BJ (cell line): Measurements from ENCODE around the gene GPR132. TPM values are rescaled to one million over a fixed set of nuclear protein-coding genes. Genes with fewer than 3 reads are reported as not detected.

Source experiments
- CTCF ChIA-PET: fragments of 350-600 bp; formaldehyde crosslinking; extraction: SDS; loops from one replicate; lab custom pipeline; 2021; ENCODE audit warnings: antibody characterized with exemption, inconsistent platforms; lab: Yijun Ruan, JAX
- POLR2A ChIA-PET: fragments of 300-600 bp; sonication (Branson Sonifier 250); formaldehyde crosslinking; extraction: SDS; loops from one replicate; lab custom pipeline; 2021; ENCODE audit warnings: antibody characterized with exemption; lab: Charles Lee
- DNase-seq: peaks from one replicate; pipeline ENCODE4 v3.0.0-alpha.2; 2011; ENCODE audit warnings: low read depth
- H3K27me3 ChIP-seq: 2 replicates; pipeline ENCODE4 v1.6.0; 2011; ENCODE audit warnings: low read length; ENCODE audit not compliant: control insufficient read depth, insufficient read depth
- H3K36me3 ChIP-seq: 2 replicates; pipeline ENCODE4 v1.5.1; 2011; ENCODE audit warnings: low read length; ENCODE audit not compliant: control insufficient read depth, insufficient read depth
- H3K4me3 ChIP-seq: 2 replicates; pipeline ENCODE4 v1.5.1; 2011; ENCODE audit warnings: low read depth, mild to moderate bottlenecking, control low read depth, low read length
- CTCF ChIP-seq: IDR thresholded peaks from 2 replicates; pipeline ENCODE4 v1.5.1; 2011; ENCODE audit warnings: low read depth, mild to moderate bottlenecking, control low read depth, inconsistent platforms, low read length, moderate library complexity; ENCODE audit not compliant: insufficient read depth
- polyA plus RNA-seq: library from polyadenylated mRNA; depleted of rRNA; stranded (reverse); fragments of >200 nt; gene quantifications from 2 replicates; pipeline ENCODE4 v1.2.3, GENCODE V29; 2011

Gene GPR132
- polyA plus RNA-seq, 1 experiment = 0.13 TPM

GRCh38 chr14:105075379-105076295 lies 10.4 kb upstream of the GPR132 start:
- H3K27me3 ChIP-seq = peaks cover 2% of the 10 kb centered on the region
- TF ChIP-seq CTCF = no peak
- CTCF ChIA-PET = interaction anchor here (1.3 to 3.7 kb wide), 3 partner anchors 11 to 30 kb away, joined by 4 to 20 read pairs (median 4); no protein-coding TSS in a partner anchor
- no peaks in the 10 kb centered on the region for H3K36me3 ChIP-seq
- POLR2A ChIA-PET = no interaction called here
- H3K4me3 ChIP-seq = no peak overlapping the region
- DNase-seq = no peak

- Histone ChIP-seq H3K4me3 (no peak overlapping the region), H3K27me3 (peaks cover 2% of the 10 kb centered on the region), H3K36me3 (no peaks in the 10 kb centered on the region)
- ChIA-PET CTCF (interaction anchor here (0.6 to 3.7 kb wide), 3 partner anchors 12 to 81 kb away, joined by 3 to 20 read pairs (median 4); no protein-coding TSS in a partner anchor), POLR2A (no interaction called here)
- TF ChIP-seq CTCF = no peak
- DNase-seq = no peak
These were observed 9.4 kb upstream of the GPR132 start for GRCh38 chr14:105074601-105075053.

- Histone ChIP-seq H3K4me3 (no peak overlapping the region), H3K36me3 (no peaks in the 10 kb centered on the region), H3K27me3 (peaks cover 2% of the 10 kb centered on the region)
- no peak for TF ChIP-seq CTCF
- DNase-seq = no peak
- POLR2A ChIA-PET = no interaction called here
- CTCF ChIA-PET = interaction anchor here (1.3 to 3.7 kb wide), 3 partner anchors 13 to 28 kb away, joined by 4 to 20 read pairs (median 10); no protein-coding TSS in a partner anchor
These were observed 8.7 kb upstream of the GPR132 start for GRCh38 chr14:105073720-105074600.

DNA sequence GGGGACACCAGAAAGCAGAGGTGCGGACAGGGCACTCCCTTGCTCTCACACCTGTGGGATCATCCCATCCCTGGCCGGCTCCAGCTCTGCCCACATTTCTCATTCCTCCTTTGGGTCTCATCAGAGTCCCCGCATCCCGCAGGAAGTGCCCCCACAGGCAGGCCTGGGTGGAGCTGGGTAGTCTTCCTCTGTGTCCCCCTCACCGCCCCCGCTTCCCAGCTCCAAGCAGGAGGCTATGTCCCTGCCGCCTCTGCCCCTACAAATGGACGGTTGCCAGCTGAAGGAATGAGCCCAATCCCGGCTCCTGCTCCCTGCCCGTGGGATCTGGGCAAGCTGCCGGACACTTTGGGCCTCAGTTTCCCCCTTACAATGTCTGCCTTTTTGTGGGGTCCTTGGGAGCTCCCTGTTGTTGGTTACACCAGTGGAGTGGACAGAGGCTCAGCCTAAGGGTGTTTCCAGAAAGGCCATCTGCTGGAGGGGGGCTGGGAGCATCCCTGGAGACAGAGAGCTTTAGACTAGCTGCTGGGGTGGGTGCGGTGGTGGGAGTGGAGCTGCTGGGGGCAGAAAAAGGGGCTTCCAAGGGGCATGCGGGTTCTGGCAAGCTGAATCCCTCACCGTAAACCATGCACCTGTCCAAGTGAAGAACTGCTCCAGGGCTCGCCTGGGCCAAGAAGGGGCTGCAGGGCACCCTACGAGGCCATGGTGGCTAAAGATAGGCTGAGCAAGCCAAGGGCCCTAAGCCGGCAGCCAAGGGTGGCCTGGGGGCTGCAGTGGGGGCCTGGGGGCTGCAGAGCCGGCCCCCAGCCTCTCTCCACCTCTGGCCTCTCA lies 7.9 kb upstream of the GPR132 start:
- no peak for DNase-seq
- H3K27me3 ChIP-seq = peaks cover 2% of the 10 kb centered on the region
- no peaks in the 10 kb centered on the region for H3K36me3 ChIP-seq
- CTCF ChIA-PET = interaction anchor here (2.7 to 3.7 kb wide), 2 partner anchors 14 to 17 kb away, joined by 10 to 20 read pairs; no protein-coding TSS in a partner anchor
- no peak for TF ChIP-seq CTCF
- no peak overlapping the region for H3K4me3 ChIP-seq
- POLR2A ChIA-PET = no interaction called here
